ENCODE data around the gene PIGR. TPM values are rescaled to one million over a fixed set of nuclear protein-coding genes. Genes with fewer than 3 reads are reported as not detected.

The PIGR gene
- total RNA-seq, 2 donors from 2014 or later: not detected

DNA sequence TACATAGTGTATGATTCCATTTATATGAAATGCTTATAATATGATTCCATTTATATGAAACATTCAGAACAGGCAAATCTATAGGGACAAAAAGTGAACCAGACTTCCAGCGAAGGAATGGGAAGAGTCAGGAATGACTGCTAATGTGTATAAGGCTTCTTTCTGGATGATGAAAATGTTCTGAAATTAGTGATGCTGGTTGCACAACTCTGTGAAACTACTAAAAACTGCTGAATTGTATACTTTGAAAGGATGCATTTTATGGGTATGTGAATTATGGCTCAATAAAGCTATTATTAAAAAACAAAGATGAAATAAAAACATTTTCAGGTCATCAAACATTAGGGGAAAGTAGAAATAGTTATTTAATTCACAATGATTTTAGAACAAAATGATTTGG lies 63.1 kb downstream of the PIGR start:
- peaks cover 5% of the 10 kb centered on the region for H3K27me3 Mint-ChIP-seq (ENCODE audit: insufficient read depth)
- H3K4me3 Mint-ChIP-seq: no peak overlapping the region
- no peaks in the 10 kb centered on the region for H3K27me3 ChIP-seq (ENCODE audit: control insufficient read depth, insufficient read depth, low read length, poor library complexity, severe bottlenecking)
- no peak overlapping the region for H3K27ac ChIP-seq (ENCODE audit: low read depth, low read length)
- no peak for DNase-seq
- TF ChIP-seq, protein P1, sequence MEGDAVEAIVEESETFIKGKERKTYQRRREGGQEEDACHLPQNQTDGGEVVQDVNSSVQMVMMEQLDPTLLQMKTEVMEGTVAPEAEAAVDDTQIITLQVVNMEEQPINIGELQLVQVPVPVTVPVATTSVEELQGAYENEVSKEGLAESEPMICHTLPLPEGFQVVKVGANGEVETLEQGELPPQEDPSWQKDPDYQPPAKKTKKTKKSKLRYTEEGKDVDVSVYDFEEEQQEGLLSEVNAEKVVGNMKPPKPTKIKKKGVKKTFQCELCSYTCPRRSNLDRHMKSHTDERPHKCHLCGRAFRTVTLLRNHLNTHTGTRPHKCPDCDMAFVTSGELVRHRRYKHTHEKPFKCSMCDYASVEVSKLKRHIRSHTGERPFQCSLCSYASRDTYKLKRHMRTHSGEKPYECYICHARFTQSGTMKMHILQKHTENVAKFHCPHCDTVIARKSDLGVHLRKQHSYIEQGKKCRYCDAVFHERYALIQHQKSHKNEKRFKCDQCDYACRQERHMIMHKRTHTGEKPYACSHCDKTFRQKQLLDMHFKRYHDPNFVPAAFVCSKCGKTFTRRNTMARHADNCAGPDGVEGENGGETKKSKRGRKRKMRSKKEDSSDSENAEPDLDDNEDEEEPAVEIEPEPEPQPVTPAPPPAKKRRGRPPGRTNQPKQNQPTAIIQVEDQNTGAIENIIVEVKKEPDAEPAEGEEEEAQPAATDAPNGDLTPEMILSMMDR (conservative IDR thresholded peaks at IDR 0.05): no peak
- no peak overlapping the region for H3K4me3 ChIP-seq (ENCODE audit: low read length)
- no peak overlapping the region for H3K27ac Mint-ChIP-seq
- H3K4me1 ChIP-seq (ENCODE audit: control insufficient read depth, insufficient read depth, low read length): no peaks in the 10 kb centered on the region
- no peaks in the 10 kb centered on the region for H3K36me3 Mint-ChIP-seq (ENCODE audit: low read depth)
- 86 to 94% methylated on average over 1 of the region's 1 CpG for WGBS, 2 experiments (ENCODE audit: insufficient coverage in 1 of 2, insufficient read length in 1 of 2)
- H3K9me3 Mint-ChIP-seq: peaks cover 16% of the 10 kb centered on the region
- H3K4me1 Mint-ChIP-seq: no peaks in the 10 kb centered on the region
- H3K9ac ChIP-seq (ENCODE audit: extremely low read depth, low read length, poor library complexity, severe bottlenecking): no peak overlapping the region
- H3K36me3 ChIP-seq (ENCODE audit: control insufficient read depth, insufficient read depth, low read length): no peaks in the 10 kb centered on the region
- peaks cover 16% of the 10 kb centered on the region for H3K9me3 ChIP-seq (ENCODE audit: control insufficient read depth, low read length)

DNA sequence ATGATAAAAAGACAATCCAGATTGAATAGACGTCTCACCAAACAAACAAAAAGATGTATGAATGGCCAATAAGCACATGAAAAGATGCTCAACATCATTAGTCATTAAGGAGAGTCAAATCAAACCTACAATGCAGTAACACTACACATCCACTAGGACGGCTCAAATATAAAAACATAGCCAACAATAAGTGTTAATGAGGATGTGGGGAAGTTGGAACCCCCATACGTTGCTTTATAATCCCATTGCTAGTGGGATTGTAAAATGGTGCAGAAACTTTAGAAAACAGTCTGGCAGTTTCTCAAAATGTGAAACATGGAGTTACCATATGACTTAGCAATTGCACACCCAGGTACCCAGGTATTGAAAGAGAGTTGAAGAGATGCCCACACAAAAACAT lies 63.7 kb downstream of the PIGR start:
- H3K27ac ChIP-seq (ENCODE audit: low read depth, low read length): no peak overlapping the region
- no peaks in the 10 kb centered on the region for H3K36me3 ChIP-seq (ENCODE audit: control insufficient read depth, insufficient read depth, low read length)
- H3K9ac ChIP-seq (ENCODE audit: extremely low read depth, low read length, poor library complexity, severe bottlenecking): no peak overlapping the region
- no peaks in the 10 kb centered on the region for H3K4me1 Mint-ChIP-seq
- no peak overlapping the region for H3K4me3 ChIP-seq (ENCODE audit: low read length)
- H3K9me3 ChIP-seq (ENCODE audit: control insufficient read depth, low read length): peaks cover 22% of the 10 kb centered on the region
- H3K27me3 Mint-ChIP-seq (ENCODE audit: insufficient read depth): peaks cover 5% of the 10 kb centered on the region
- H3K36me3 Mint-ChIP-seq (ENCODE audit: low read depth): no peaks in the 10 kb centered on the region
- DNase-seq: no peak
- no peak overlapping the region for H3K4me3 Mint-ChIP-seq
- TF ChIP-seq, protein P1 (conservative IDR thresholded peaks at IDR 0.05): peak; percentile 66
- no peak overlapping the region for H3K27ac Mint-ChIP-seq
- 82 to 83% methylated on average over 2 of the region's 3 CpGs for WGBS, 2 experiments (ENCODE audit: insufficient coverage in 1 of 2, insufficient read length in 1 of 2)
- no peaks in the 10 kb centered on the region for H3K27me3 ChIP-seq (ENCODE audit: control insufficient read depth, insufficient read depth, low read length, poor library complexity, severe bottlenecking)
- no peaks in the 10 kb centered on the region for H3K4me1 ChIP-seq (ENCODE audit: control insufficient read depth, insufficient read depth, low read length)
- peaks cover 22% of the 10 kb centered on the region for H3K9me3 Mint-ChIP-seq

DNA sequence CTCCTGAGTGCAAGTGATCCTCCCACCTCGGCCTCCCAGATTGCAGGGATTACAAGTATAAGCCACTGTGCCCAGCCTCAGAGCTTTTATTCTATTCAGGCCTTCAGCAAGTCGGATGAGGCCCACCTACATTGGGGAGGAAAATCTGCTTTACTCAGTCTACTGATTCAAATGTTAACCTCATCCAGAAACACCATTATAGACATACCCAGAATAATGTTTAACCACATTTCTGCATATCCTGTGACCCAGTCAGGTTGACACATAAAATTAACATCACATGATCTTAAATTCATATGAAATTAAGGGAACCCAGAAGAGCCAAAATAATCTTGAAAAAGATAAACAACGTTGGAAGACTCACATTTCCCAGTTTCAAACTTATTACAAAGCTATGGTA lies 66.0 kb downstream of the PIGR start:
- Histone ChIP-seq H3K4me3 (ENCODE audit: low read length) (no peak overlapping the region), H3K9me3 (ENCODE audit: control insufficient read depth, low read length) (peaks cover 24% of the 10 kb centered on the region), H3K9ac (ENCODE audit: extremely low read depth, low read length, poor library complexity, severe bottlenecking) (no peak overlapping the region), H3K4me1 (ENCODE audit: control insufficient read depth, insufficient read depth, low read length) (no peaks in the 10 kb centered on the region), H3K36me3 (ENCODE audit: control insufficient read depth, insufficient read depth, low read length) (no peaks in the 10 kb centered on the region), H3K27me3 (ENCODE audit: control insufficient read depth, insufficient read depth, low read length, poor library complexity, severe bottlenecking) (no peaks in the 10 kb centered on the region), H3K27ac (ENCODE audit: low read depth, low read length) (no peak overlapping the region)
- H3K4me3 Mint-ChIP-seq: no peak overlapping the region
- TF ChIP-seq, protein P1 (conservative IDR thresholded peaks at IDR 0.05): no peak
- no peak overlapping the region for H3K27ac Mint-ChIP-seq
- WGBS, 2 experiments (ENCODE audit: insufficient coverage in 1 of 2, insufficient read length in 1 of 2): 77 to 88% methylated on average over 3 of the region's 3 CpGs
- H3K9me3 Mint-ChIP-seq: peaks cover 38% of the 10 kb centered on the region
- no peak for DNase-seq
- no peaks in the 10 kb centered on the region for H3K4me1 Mint-ChIP-seq
- H3K36me3 Mint-ChIP-seq (ENCODE audit: low read depth): no peaks in the 10 kb centered on the region
- H3K27me3 Mint-ChIP-seq (ENCODE audit: insufficient read depth): peaks cover 5% of the 10 kb centered on the region

Other genes starting within 250 kb of the PIGR start
- not detected for gene IL19, start 175.7 kb downstream of the PIGR start, total RNA-seq
- not detected for gene IL10, start 174.0 kb downstream of the PIGR start, total RNA-seq
- not detected for gene IL20, start 80.8 kb downstream of the PIGR start, total RNA-seq
- not detected for gene IL24, start 49.0 kb downstream of the PIGR start, total RNA-seq
- gene FCMR, start 24.5 kb downstream of the PIGR start, total RNA-seq: not detected
- gene FCAMR, start 24.0 kb upstream of the PIGR start, total RNA-seq: not detected
- gene C1orf116, start 86.3 kb upstream of the PIGR start, total RNA-seq: under 1 TPM; 0.55 to 0.60 TPM
- 10 to 100 TPM; 10.8 to 18.8 TPM for gene YOD1, start 104.7 kb upstream of the PIGR start, total RNA-seq
- gene PFKFB2, start 106.8 kb upstream of the PIGR start, total RNA-seq: 10 to 100 TPM; 11.2 to 13.4 TPM
- gene C4BPB, start 142.4 kb upstream of the PIGR start, total RNA-seq: not detected
- gene C4BPA, start 157.8 kb upstream of the PIGR start, total RNA-seq: not detected